GM18858 (cell line): Measurements from ENCODE around the gene HK1.
A peak's percentile ranks its signal among the peaks of the same experiment; 100 is the strongest.
"Not testable (repeated sequence)": the region's sequence is repeated elsewhere in the genome, so short reads cannot be mapped to it uniquely, and the experiment has no call there.

Experiments
- ATAC-seq: cut with Tn5 transposase; IDR thresholded peaks from one replicate; pipeline ENCODE4 v1.9.1; 2021; ENCODE audit not compliant: unreplicated experiment

Gene HK1

GRCh38 chr10:69308304-69308703 is 30.0 kb downstream of the HK1 start:
- ATAC-seq: not testable (repeated sequence)

- no peak for ATAC-seq
These were observed 33.0 kb downstream of the HK1 start for GRCh38 chr10:69311309-69311708.

GRCh38 chr10:69312528-69312927 is 34.2 kb downstream of the HK1 start:
- no peak for ATAC-seq

- ATAC-seq: no peak
These were observed 36.8 kb downstream of the HK1 start for GRCh38 chr10:69315100-69315542.

GRCh38 chr10:69315610-69316312 is 37.5 kb downstream of the HK1 start:
- ATAC-seq: no peak

GRCh38 chr10:69316313-69317059 is 38.2 kb downstream of the HK1 start:
- no peak for ATAC-seq

- peak; percentile 49 for ATAC-seq
These were observed 38.9 kb downstream of the HK1 start for GRCh38 chr10:69317175-69317604.

GRCh38 chr10:69317626-69318105 is 39.4 kb downstream of the HK1 start:
- ATAC-seq: peak; percentile 8

- peak; percentile 65 for ATAC-seq
These were observed 40.0 kb downstream of the HK1 start for GRCh38 chr10:69318106-69318866.

GRCh38 chr10:69318867-69319727 is 40.8 kb downstream of the HK1 start:
- no peak for ATAC-seq

GRCh38 chr10:69319841-69320316 is 41.6 kb downstream of the HK1 start:
- no peak for ATAC-seq

GRCh38 chr10:69320521-69320920 is 42.2 kb downstream of the HK1 start:
- no peak for ATAC-seq

- no peak for ATAC-seq
These were observed 42.9 kb downstream of the HK1 start for GRCh38 chr10:69321039-69321715.

GRCh38 chr10:69321865-69322264 is 43.6 kb downstream of the HK1 start:
- ATAC-seq: no peak

GRCh38 chr10:69322346-69322745 is 44.0 kb downstream of the HK1 start:
- ATAC-seq: not testable (repeated sequence)

GRCh38 chr10:69323622-69324021 is 45.3 kb downstream of the HK1 start:
- no peak for ATAC-seq

- no peak for ATAC-seq
These were observed 46.3 kb downstream of the HK1 start for GRCh38 chr10:69324583-69324982.

GRCh38 chr10:69325637-69326523 is 47.6 kb downstream of the HK1 start:
- ATAC-seq: not testable (repeated sequence)

GRCh38 chr10:69326692-69327091 is 48.4 kb downstream of the HK1 start:
- ATAC-seq: no peak
